Activated naive CD8-positive, alpha-beta T cell treated with anti-CD3 and anti-CD28 coated beads, Interleukin-2, amount 50 U/mL, for 24 hours (primary cell): Measurements from ENCODE around the gene POLR2B.
A peak's percentile ranks its signal among the peaks of the same experiment; 100 is the strongest.
"Not testable (repeated sequence)": the region's sequence is repeated elsewhere in the genome, so short reads cannot be mapped to it uniquely, and the experiment has no call there.

Experiments used
- ATAC-seq: fragments of 150-1000 bp; cut with Tn5 transposase; one replicate; pipeline ENCODE4 v1.10.0; 2021
- DNase-seq: peaks from one replicate; pipeline ENCODE4 v3.0.0; 2021
- H3K27ac Mint-ChIP-seq: one replicate; pipeline ENCODE4 v1.8.0; 2021; ENCODE audit warnings: mild to moderate bottlenecking, mixed read lengths
- H3K27me3 Mint-ChIP-seq: one replicate; pipeline ENCODE4 v1.8.0; 2021; ENCODE audit warnings: mixed read lengths
- H3K36me3 Mint-ChIP-seq: one replicate; pipeline ENCODE4 v1.8.0; 2021; ENCODE audit warnings: low read depth, mixed read lengths
- H3K4me1 Mint-ChIP-seq: one replicate; pipeline ENCODE4 v1.8.0; 2021; ENCODE audit warnings: mixed read lengths
- H3K4me3 Mint-ChIP-seq: one replicate; pipeline ENCODE4 v1.8.0; 2021; ENCODE audit warnings: mild to moderate bottlenecking, moderate library complexity, mixed read lengths
- H3K9me3 Mint-ChIP-seq: one replicate; pipeline ENCODE4 v1.8.0; 2021; ENCODE audit warnings: mixed read lengths

Gene POLR2B

DNA sequence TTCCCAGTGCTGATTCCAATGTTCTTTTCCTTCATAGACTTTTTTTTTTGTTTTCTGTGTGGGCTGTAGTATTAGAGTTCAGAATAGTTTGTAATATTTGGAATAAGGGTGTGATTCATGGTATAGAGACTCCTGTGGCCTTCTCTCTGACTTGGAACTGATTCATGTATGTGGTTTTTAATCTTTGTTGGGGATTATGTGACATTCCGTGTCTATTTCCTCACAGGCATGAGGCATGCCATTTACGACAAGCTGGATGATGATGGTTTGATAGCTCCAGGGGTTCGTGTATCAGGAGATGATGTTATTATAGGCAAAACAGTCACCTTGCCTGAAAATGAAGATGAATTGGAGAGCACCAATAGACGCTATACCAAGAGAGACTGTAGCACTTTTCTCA lies 44.4 kb downstream of the POLR2B start:
- Mint-ChIP-seq H3K4me3 (no peak overlapping the region), H3K9me3 (no peaks in the 10 kb centered on the region), H3K36me3 (peaks cover 68% of the 10 kb centered on the region), H3K27ac (no peak overlapping the region), H3K27me3 (no peaks in the 10 kb centered on the region), H3K4me1 (no peaks in the 10 kb centered on the region)
- DNase-seq: no peak
- ATAC-seq: no peak

DNA sequence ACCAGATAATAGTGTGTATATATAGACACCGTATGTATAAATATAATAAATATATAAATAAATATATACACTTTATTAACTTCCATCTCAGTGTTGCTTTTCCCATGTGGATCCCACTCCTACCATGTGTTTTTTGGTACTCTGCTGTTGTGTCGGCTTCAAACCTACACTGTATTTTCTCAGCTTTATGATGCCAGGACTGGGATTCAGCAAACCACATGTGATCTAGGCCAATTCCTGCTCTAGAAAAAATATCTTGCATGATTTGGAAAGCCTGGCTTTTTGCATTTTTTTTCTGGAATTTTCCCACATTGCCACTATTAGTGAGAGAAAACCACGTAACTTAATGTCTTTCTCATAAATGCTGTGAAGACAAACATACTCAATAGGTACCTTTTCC lies 55.8 kb downstream of the POLR2B start:
- Mint-ChIP-seq H3K36me3 (peaks cover 20% of the 10 kb centered on the region), H3K27ac (no peak overlapping the region), H3K4me1 (no peaks in the 10 kb centered on the region), H3K9me3 (no peaks in the 10 kb centered on the region), H3K27me3 (no peaks in the 10 kb centered on the region), H3K4me3 (no peak overlapping the region)
- no peak for ATAC-seq
- no peak for DNase-seq

GRCh38 chr4:57037982-57038604 lies 59.4 kb downstream of the POLR2B start:
- peak; percentile 52 for DNase-seq
- no peaks in the 10 kb centered on the region for H3K36me3 Mint-ChIP-seq
- no peak for ATAC-seq
- no peak overlapping the region for H3K27ac Mint-ChIP-seq
- no peaks in the 10 kb centered on the region for H3K27me3 Mint-ChIP-seq
- H3K9me3 Mint-ChIP-seq: no peaks in the 10 kb centered on the region
- H3K4me3 Mint-ChIP-seq: no peak overlapping the region
- no peaks in the 10 kb centered on the region for H3K4me1 Mint-ChIP-seq

DNA sequence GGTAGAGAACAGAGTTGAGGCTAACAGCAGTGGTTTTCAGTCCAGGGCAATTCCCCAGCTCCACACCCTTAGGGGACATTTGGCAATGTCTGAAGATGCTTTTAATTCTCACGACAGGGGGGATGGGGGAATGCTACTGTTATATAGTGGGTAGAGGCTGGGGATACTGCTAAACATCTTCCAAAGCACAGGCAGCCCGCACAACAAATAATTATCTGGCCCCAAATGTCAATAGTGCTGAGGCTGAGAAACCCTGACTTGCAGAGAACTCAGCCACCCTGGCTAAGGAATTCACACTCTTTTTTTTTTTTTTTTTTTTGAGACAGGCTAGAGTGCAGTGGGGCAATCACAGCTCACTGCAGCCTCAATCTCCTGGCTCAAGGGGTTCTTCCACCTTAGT lies 60.6 kb downstream of the POLR2B start:
- no peak for DNase-seq
- Mint-ChIP-seq H3K27ac (no peak overlapping the region), H3K4me3 (no peak overlapping the region), H3K27me3 (no peaks in the 10 kb centered on the region), H3K9me3 (no peaks in the 10 kb centered on the region), H3K36me3 (no peaks in the 10 kb centered on the region), H3K4me1 (no peaks in the 10 kb centered on the region)
- ATAC-seq: no peak

- no peak overlapping the region for H3K4me3 Mint-ChIP-seq
- ATAC-seq: no peak
- no peak for DNase-seq
- no peaks in the 10 kb centered on the region for H3K4me1 Mint-ChIP-seq
- no peaks in the 10 kb centered on the region for H3K36me3 Mint-ChIP-seq
- H3K27ac Mint-ChIP-seq: no peak overlapping the region
- no peaks in the 10 kb centered on the region for H3K27me3 Mint-ChIP-seq
- H3K9me3 Mint-ChIP-seq: no peaks in the 10 kb centered on the region
Observed at GRCh38 chr4:57040510-57040909, 61.8 kb downstream of the POLR2B start.

- no peaks in the 10 kb centered on the region for H3K27me3 Mint-ChIP-seq
- no peaks in the 10 kb centered on the region for H3K4me1 Mint-ChIP-seq
- no peak overlapping the region for H3K27ac Mint-ChIP-seq
- no peaks in the 10 kb centered on the region for H3K36me3 Mint-ChIP-seq
- ATAC-seq: no peak
- no peak for DNase-seq
- H3K4me3 Mint-ChIP-seq: no peak overlapping the region
- H3K9me3 Mint-ChIP-seq: no peaks in the 10 kb centered on the region
Observed at GRCh38 chr4:57041020-57041419, 62.3 kb downstream of the POLR2B start.

DNA sequence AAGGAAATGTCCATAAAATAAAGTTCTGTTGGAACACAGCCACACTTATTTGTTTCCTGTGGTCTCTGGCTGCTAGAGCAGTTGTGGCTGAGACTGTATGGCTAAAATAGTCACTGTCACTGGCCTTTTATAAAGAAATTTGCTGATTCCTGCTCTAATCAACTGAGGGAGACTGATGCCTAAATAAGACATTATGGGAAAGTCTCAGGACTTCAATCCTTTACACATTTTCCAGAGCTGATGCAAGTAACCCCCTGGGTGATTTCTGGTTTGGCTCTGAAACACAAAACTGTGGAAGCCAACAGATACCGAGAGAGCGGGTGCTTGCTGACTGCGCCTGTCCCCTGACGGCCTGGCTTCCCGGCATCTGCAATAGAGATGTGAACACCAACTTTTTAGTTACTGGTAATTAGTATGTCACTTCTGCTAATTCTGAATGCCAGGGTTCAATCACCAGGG lies 64.0 kb downstream of the POLR2B start:
- DNase-seq: no peak
- Mint-ChIP-seq H3K4me1 (no peaks in the 10 kb centered on the region), H3K36me3 (no peaks in the 10 kb centered on the region), H3K27ac (no peak overlapping the region), H3K27me3 (peaks cover 6% of the 10 kb centered on the region), H3K9me3 (no peaks in the 10 kb centered on the region), H3K4me3 (no peak overlapping the region)
- ATAC-seq: no peak

DNA sequence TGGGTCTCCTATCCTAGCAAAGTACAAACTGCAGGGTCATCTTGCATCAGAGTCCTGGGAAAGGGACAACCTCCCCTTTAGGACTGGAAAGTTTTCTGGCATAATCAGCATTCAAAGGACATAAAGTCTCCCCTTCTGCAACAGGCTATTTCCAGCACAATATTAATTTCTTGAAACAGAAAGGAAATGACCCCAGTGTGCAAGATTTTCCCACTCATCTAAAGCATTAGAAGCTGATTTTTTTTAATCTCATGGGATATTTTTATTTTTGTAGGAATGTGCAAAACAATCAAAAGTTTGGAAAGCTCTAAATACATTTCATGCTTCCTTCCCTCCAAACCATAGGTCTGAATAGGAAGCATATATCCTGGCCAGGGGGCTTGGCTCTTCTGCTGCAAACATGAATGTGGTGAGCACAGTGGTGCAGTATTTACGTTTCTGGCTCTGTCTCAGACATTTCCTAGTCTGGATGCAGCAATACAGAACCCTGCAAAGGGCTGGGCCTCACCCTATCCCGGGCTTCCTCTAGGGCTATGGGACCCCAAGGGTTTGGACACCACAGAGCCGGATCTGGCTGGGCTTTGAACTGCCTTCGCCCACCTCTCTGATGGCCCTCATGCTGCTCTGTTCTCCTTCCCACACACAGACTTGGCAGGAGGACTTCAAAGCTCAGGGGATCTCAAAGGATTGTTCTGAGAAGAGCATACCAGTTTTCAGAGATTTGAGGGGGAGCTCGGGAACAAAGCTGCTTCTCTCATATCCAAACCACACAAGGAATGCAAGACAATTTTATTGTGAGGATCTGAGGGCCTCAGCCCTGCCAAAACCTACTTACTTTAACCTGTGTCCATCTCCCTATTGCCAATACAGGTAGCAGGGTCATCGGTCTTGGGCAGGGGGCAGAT lies 64.9 kb downstream of the POLR2B start:
- Mint-ChIP-seq H3K9me3 (no peaks in the 10 kb centered on the region), H3K4me3 (no peak overlapping the region), H3K27me3 (peaks cover 6% of the 10 kb centered on the region), H3K4me1 (no peaks in the 10 kb centered on the region), H3K36me3 (no peaks in the 10 kb centered on the region), H3K27ac (no peak overlapping the region)
- no peak for ATAC-seq
- no peak for DNase-seq

- no peak overlapping the region for H3K4me3 Mint-ChIP-seq
- H3K27me3 Mint-ChIP-seq: peaks cover 6% of the 10 kb centered on the region
- H3K4me1 Mint-ChIP-seq: no peaks in the 10 kb centered on the region
- H3K9me3 Mint-ChIP-seq: no peaks in the 10 kb centered on the region
- DNase-seq (no peak), ATAC-seq (no peak)
- H3K36me3 Mint-ChIP-seq: no peaks in the 10 kb centered on the region
- no peak overlapping the region for H3K27ac Mint-ChIP-seq
Observed at GRCh38 chr4:57044279-57044678, 65.6 kb downstream of the POLR2B start.

GRCh38 chr4:57044996-57045395 lies 66.3 kb downstream of the POLR2B start:
- no peak for DNase-seq

DNA sequence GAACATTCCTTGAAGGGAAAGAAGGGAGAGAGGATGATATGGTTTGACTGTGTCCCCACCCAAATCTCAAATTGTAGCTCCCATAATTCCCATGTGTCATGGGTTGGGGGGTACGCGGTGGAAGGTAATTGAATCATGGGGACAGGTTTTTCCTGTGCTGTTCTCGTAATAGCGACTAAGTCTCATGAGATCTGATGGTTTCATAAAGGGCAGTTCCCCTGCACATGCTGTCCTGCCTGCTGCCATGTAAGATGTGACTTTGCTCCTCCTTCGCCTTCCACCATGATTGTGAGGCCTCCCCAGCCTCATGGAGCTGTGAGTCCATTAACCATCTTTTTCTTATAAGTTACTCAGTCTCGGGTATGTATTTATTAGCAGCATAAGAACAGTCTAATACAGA lies 68.3 kb downstream of the POLR2B start:
- not testable (repeated sequence) for H3K27ac Mint-ChIP-seq, DNase-seq, H3K4me1 Mint-ChIP-seq, H3K27me3 Mint-ChIP-seq, H3K36me3 Mint-ChIP-seq, ATAC-seq, H3K4me3 Mint-ChIP-seq, H3K9me3 Mint-ChIP-seq

More at GRCh38 chr4:57044996-57045395, 66.3 kb downstream of the POLR2B start:
- Mint-ChIP-seq H3K4me1 (no peaks in the 10 kb centered on the region), H3K9me3 (no peaks in the 10 kb centered on the region), H3K27ac (no peak overlapping the region), H3K27me3 (peaks cover 6% of the 10 kb centered on the region), H3K4me3 (no peak overlapping the region), H3K36me3 (no peaks in the 10 kb centered on the region)
- no peak for ATAC-seq

- Mint-ChIP-seq H3K36me3 (no peaks in the 10 kb centered on the region), H3K27ac (no peak overlapping the region), H3K4me1 (no peaks in the 10 kb centered on the region), H3K27me3 (peaks cover 6% of the 10 kb centered on the region), H3K4me3 (no peak overlapping the region), H3K9me3 (no peaks in the 10 kb centered on the region)
- DNase-seq (no peak), ATAC-seq (no peak)
Observed at GRCh38 chr4:57048590-57049304, 70.1 kb downstream of the POLR2B start.

DNA sequence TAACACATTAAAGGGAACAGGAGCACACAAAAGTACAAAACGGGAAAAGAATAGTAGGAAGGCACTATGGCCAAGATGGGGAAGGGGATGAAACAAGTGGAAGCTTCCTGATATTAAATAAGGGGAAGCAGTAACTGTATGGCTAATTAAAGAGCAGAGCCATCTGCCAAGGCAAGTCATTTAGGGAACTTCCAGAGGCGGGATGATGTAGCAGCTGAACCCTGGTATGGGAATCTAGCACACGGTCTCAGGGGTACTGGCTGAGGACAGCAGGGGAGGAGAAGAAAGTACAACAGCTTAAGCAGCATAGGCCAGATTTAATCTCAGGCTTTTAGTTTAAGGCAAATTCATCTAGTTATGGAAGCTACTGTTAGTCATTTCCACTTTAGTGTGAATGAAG lies 72.4 kb downstream of the POLR2B start:
- Mint-ChIP-seq H3K4me1 (no peaks in the 10 kb centered on the region), H3K4me3 (no peak overlapping the region), H3K27ac (no peak overlapping the region), H3K9me3 (no peaks in the 10 kb centered on the region), H3K27me3 (peaks cover 11% of the 10 kb centered on the region), H3K36me3 (no peaks in the 10 kb centered on the region)
- ATAC-seq (no peak), DNase-seq (no peak)

DNA sequence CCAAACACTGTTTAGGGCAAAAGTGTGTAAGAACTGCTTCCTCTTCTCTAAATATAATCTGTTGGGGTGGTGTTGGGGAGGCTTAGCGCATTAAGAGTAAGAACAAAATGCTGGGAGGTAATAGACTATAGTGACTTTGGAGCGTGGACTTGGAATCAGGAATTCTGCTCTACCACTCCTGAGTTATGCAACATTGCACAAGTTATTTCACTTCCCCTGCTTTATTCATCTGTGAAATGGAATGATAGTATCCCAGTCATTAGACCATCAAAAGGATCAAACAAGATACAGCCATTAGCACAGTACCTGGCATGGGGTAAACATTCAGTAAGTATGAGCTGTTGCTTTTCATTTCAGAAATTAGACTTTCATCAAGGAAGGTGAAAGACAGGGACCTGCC lies 72.8 kb downstream of the POLR2B start:
- ATAC-seq (no peak), DNase-seq (no peak)
- H3K9me3 Mint-ChIP-seq: no peaks in the 10 kb centered on the region
- no peaks in the 10 kb centered on the region for H3K36me3 Mint-ChIP-seq
- no peaks in the 10 kb centered on the region for H3K4me1 Mint-ChIP-seq
- H3K4me3 Mint-ChIP-seq: no peak overlapping the region
- peaks cover 14% of the 10 kb centered on the region for H3K27me3 Mint-ChIP-seq
- no peak overlapping the region for H3K27ac Mint-ChIP-seq

DNA sequence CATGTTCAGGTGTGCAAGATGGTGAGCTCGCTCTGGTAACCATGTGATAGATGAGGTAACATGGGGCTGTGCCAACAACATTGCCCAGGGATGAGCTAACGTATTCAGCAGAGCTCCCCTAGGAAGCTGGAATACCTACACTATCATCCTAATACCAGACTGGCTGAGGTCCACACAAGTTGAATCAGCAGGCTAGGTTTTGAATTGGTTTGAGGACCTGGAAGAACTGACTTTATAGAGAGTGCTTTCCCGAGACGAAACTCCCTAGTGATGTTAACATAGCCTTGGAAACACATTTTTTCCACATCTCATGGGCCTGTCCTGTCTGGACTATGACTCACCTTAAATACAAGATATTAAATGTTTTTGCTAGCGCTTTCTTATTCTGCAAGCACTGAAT lies 74.8 kb downstream of the POLR2B start:
- H3K9me3 Mint-ChIP-seq: no peaks in the 10 kb centered on the region
- no peaks in the 10 kb centered on the region for H3K36me3 Mint-ChIP-seq
- no peak for DNase-seq
- no peak overlapping the region for H3K4me3 Mint-ChIP-seq
- peaks cover 14% of the 10 kb centered on the region for H3K27me3 Mint-ChIP-seq
- no peak overlapping the region for H3K27ac Mint-ChIP-seq
- no peaks in the 10 kb centered on the region for H3K4me1 Mint-ChIP-seq
- no peak for ATAC-seq
